Fibroblast of peridontal ligament (primary cell): Measurements from ENCODE around the gene ZNF280D.
A peak's percentile ranks its signal among the peaks of the same experiment; 100 is the strongest.

Experiments
- DNase-seq: peaks from one replicate; pipeline ENCODE4 v3.0.0-alpha.2; 2010; ENCODE audit errors: extremely low read depth

Gene ZNF280D

GRCh38 chr15:56752986-56753385 lies 19.7 kb upstream of the ZNF280D start:
- no peak for DNase-seq

- DNase-seq, result peak; percentile 86
Observed at GRCh38 chr15:56749982-56750381, 16.7 kb upstream of the ZNF280D start.

- DNase-seq, result no peak
Observed at GRCh38 chr15:56744701-56745683, 11.7 kb upstream of the ZNF280D start.

GRCh38 chr15:56741541-56741940 lies 8.2 kb upstream of the ZNF280D start:
- DNase-seq, result no peak

- no peak for DNase-seq
Observed at GRCh38 chr15:56739964-56740640, 6.8 kb upstream of the ZNF280D start.

- no peak for DNase-seq
Observed at GRCh38 chr15:56739474-56739873, 6.2 kb upstream of the ZNF280D start.

- no peak for DNase-seq
Observed at GRCh38 chr15:56737791-56738190, 4.5 kb upstream of the ZNF280D start.

GRCh38 chr15:56736881-56737707 lies 3.8 kb upstream of the ZNF280D start:
- DNase-seq, result no peak

- peak; percentile 50 for DNase-seq
Observed at GRCh38 chr15:56736308-56736707, 3.0 kb upstream of the ZNF280D start.

- no peak for DNase-seq
Observed at GRCh38 chr15:56735589-56735988, 2.3 kb upstream of the ZNF280D start.

GRCh38 chr15:56734013-56734635 lies 815 bp upstream of the ZNF280D start:
- no peak for DNase-seq

- DNase-seq, result no peak
Observed at GRCh38 chr15:56732886-56733135, 498 bp downstream of the ZNF280D start.

- DNase-seq, result peak; percentile 79
Observed at GRCh38 chr15:56732135-56732885, 999 bp downstream of the ZNF280D start.

GRCh38 chr15:56731548-56731947 lies 1.8 kb downstream of the ZNF280D start:
- DNase-seq, result no peak

GRCh38 chr15:56729561-56729960 lies 3.7 kb downstream of the ZNF280D start:
- DNase-seq, result no peak

GRCh38 chr15:56725386-56725785 lies 7.9 kb downstream of the ZNF280D start:
- DNase-seq, result no peak

- DNase-seq, result no peak
Observed at GRCh38 chr15:56724232-56724631, 9.1 kb downstream of the ZNF280D start.

GRCh38 chr15:56723787-56724186 lies 9.5 kb downstream of the ZNF280D start:
- DNase-seq, result no peak

GRCh38 chr15:56719774-56720555 lies 13.3 kb downstream of the ZNF280D start:
- no peak for DNase-seq

- no peak for DNase-seq
Observed at GRCh38 chr15:56719021-56719612, 14.2 kb downstream of the ZNF280D start.
